Endothelial cell of umbilical vein (primary cell): Measurements from ENCODE around the gene PLA2R1. TPM values are rescaled to one million over a fixed set of nuclear protein-coding genes. Genes with fewer than 3 reads are reported as not detected.

ENCODE experiments used
- BruUV-seq: library from RNA; stranded (reverse); fragments of 400-500 nt; replicated peaks from 2 replicates; lab custom pipeline; 2021; lab: Mats Ljungman, UMichigan
- CTCF ChIA-PET: fragments of 300-600, 350-600 bp; sonication (Branson Sonifier 250); formaldehyde crosslinking; loops from one replicate; lab custom pipeline; 2021; ENCODE audit warnings: antibody characterized with exemption, inconsistent platforms; lab: Charles Lee
- POLR2A ChIA-PET: fragments of 300-600, 350-600 bp; sonication (Branson Sonifier 250); formaldehyde crosslinking; loops from one replicate; lab custom pipeline; 2021; ENCODE audit warnings: antibody characterized with exemption, inconsistent platforms; lab: Charles Lee
- DNase-seq: peaks from one replicate; pipeline ENCODE4 v3.0.0-alpha.2; 2011; ENCODE audit warnings: low read depth, low spot score
- FAIRE-seq: peaks from 2 replicates; lab custom pipeline; 2011; peaks lifted over from hg19 to GRCh38; lab: Jason Lieb, UNC
- H2AFZ ChIP-seq: 2 replicates; pipeline ENCODE4 v1.6.0; 2012; ENCODE audit warnings: low read depth, low read length, control low read depth, inconsistent platforms
- H3K27ac ChIP-seq: 2 replicates; pipeline ENCODE4 v1.5.1; 2011; ENCODE audit warnings: low read depth, mild to moderate bottlenecking, control low read depth, low read length, moderate library complexity; ENCODE audit not compliant: insufficient read depth
- H3K27me3 ChIP-seq, 2 experiments: 2 replicates each; pipeline versions ENCODE4 v1.6.0 to v1.6.1; 2011; ENCODE audit warnings: low read length in 2 of 2, mixed read lengths in 1 of 2; ENCODE audit not compliant: control insufficient read depth in 2 of 2, insufficient read depth in 2 of 2
- H3K36me3 ChIP-seq, 2 experiments: 2 replicates in 1 of 2; 3 replicates in 1 of 2; pipeline ENCODE4 v1.5.1; 2011; ENCODE audit warnings: low read length in 2 of 2, mild to moderate bottlenecking in 1 of 2, moderate library complexity in 1 of 2; ENCODE audit not compliant: control insufficient read depth in 2 of 2, insufficient read depth in 2 of 2; ENCODE audit errors: extremely low read depth in 1 of 2
- H3K4me1 ChIP-seq: 3 replicates; pipeline ENCODE4 v1.5.1; 2011; ENCODE audit warnings: mild to moderate bottlenecking, low read length; ENCODE audit not compliant: control insufficient read depth, insufficient read depth; ENCODE audit errors: extremely low read depth
- H3K4me2 ChIP-seq: 2 replicates; pipeline ENCODE4 v1.6.1; 2011; ENCODE audit warnings: low read length, control low read depth, mixed read lengths; ENCODE audit not compliant: insufficient read depth
- H3K4me3 ChIP-seq, 3 experiments: fragments of 200-600 bp in 1 of 3; sonication (generic), shearing (Covaris generic) in 1 of 3; replicated peaks in 1 of 3; 2 replicates each; pipeline ENCODE4 v1.5.1; 2011 to 2016; ENCODE audit warnings: control low read depth in 3 of 3, low read length in 3 of 3, mild to moderate bottlenecking in 2 of 3, inconsistent platforms in 1 of 3, low read depth in 1 of 3, moderate library complexity in 1 of 3; ENCODE audit not compliant: insufficient read depth in 1 of 3
- H3K79me2 ChIP-seq: 2 replicates; pipeline ENCODE4 v1.6.0; 2012; ENCODE audit warnings: low read length, inconsistent platforms; ENCODE audit not compliant: control insufficient read depth, insufficient read depth
- H3K9ac ChIP-seq: replicated peaks from 2 replicates; pipeline ENCODE3; 2011; ENCODE audit warnings: low read length, control low read depth; ENCODE audit not compliant: insufficient read depth; ENCODE audit errors: extremely low read depth
- H3K9me1 ChIP-seq: replicated peaks from 3 replicates; pipeline ENCODE4 v1.6.0; 2011; ENCODE audit warnings: mild to moderate bottlenecking, low read length; ENCODE audit not compliant: control insufficient read depth, insufficient read depth; ENCODE audit errors: extremely low read depth
- H3K9me3 ChIP-seq: replicated peaks from 2 replicates; pipeline ENCODE4 v1.5.1; 2012; ENCODE audit warnings: low read length, inconsistent platforms; ENCODE audit not compliant: control insufficient read depth, insufficient read depth
- H4K20me1 ChIP-seq: replicated peaks from 2 replicates; pipeline ENCODE3; 2011; ENCODE audit warnings: mild to moderate bottlenecking, low read length; ENCODE audit not compliant: control insufficient read depth, insufficient read depth; ENCODE audit errors: extremely low read depth
- EZH2 ChIP-seq: IDR thresholded peaks from 2 replicates; pipeline ENCODE4 v1.6.1; 2012; ENCODE audit warnings: borderline replicate concordance, low read depth, mild to moderate bottlenecking, moderate library complexity, low read length, inconsistent platforms; ENCODE audit not compliant: severe bottlenecking
- FOS ChIP-seq: IDR thresholded peaks from 2 replicates; pipeline ENCODE4 v1.6.1; 2011; ENCODE audit warnings: mild to moderate bottlenecking, low read length, moderate library complexity, borderline replicate concordance; ENCODE audit not compliant: insufficient read depth
- GATA2 ChIP-seq: IDR thresholded peaks from 2 replicates; pipeline ENCODE4 v1.7.0; 2011; ENCODE audit warnings: low read depth, mild to moderate bottlenecking, moderate library complexity, mixed read lengths, low read length; ENCODE audit not compliant: insufficient read length, insufficient read depth
- JUN ChIP-seq: IDR thresholded peaks from 2 replicates; pipeline ENCODE4 v1.6.1; 2011; ENCODE audit warnings: borderline replicate concordance, low read depth; ENCODE audit not compliant: insufficient read length, insufficient read depth
- POLR2A ChIP-seq: IDR thresholded peaks from 2 replicates; pipeline ENCODE4 v1.6.1; 2012; ENCODE audit warnings: low read depth, mild to moderate bottlenecking, control low read depth, low read length
- POLR2AphosphoS5 ChIP-seq: IDR thresholded peaks from 2 replicates; pipeline ENCODE4 v1.6.1; 2012; ENCODE audit warnings: low read depth, mild to moderate bottlenecking, control low read depth, low read length, moderate library complexity; ENCODE audit not compliant: insufficient read depth
- dilution Hi-C: fragments of 300-500 bp; cut with MboI; formaldehyde crosslinking; loops from one replicate; pipeline ENCODE4 v1.15.0; 2019; ENCODE audit warnings: low sequenced_read_pairs; ENCODE audit not compliant: extremely low pct_ligation_motif_present
- intact Hi-C: fragments of 100-400 bp; cut with micrococcal nuclease; formaldehyde crosslinking; loops from one replicate; pipeline ENCODE4 v1.10.0; 2022
- polyA plus RNA-seq, 4 experiments: library from polyadenylated mRNA; depleted of rRNA in 3 of 4; stranded (reverse) in 3 of 4; unstranded in 1 of 4; fragments of >200 nt; gene quantifications; 2 replicates each; pipeline versions ENCODE4 v1.2.1 to v1.2.3, GENCODE V29; 2011 to 2012; ENCODE audit warnings: missing spikeins in 1 of 4
- total RNA-seq: library from RNA; stranded (reverse); gene quantifications from 2 replicates; pipeline ENCODE4 v1.2.3, GENCODE V29; 2021
- TF ChIP-seq, protein P1 (sequence below), 2 donors: IDR thresholded peaks; 1 replicate in 1 of 2; 2 replicates in 1 of 2; pipeline ENCODE4 v1.5.1; 2011; ENCODE audit warnings: low read length in 2 of 2, mild to moderate bottlenecking in 2 of 2, moderate library complexity in 2 of 2, control low read depth in 1 of 2, inconsistent platforms in 1 of 2, low read depth in 1 of 2; ENCODE audit not compliant: insufficient read depth in 1 of 2; ENCODE audit errors: extremely low read depth in 1 of 2
- TF ChIP-seq, protein P2 (sequence below): IDR thresholded peaks from 2 replicates; pipeline ENCODE4 v1.6.1; 2011; ENCODE audit not compliant: insufficient read depth, insufficient read length

The PLA2R1 gene
- total and polyA plus RNA-seq, 2 donors (not counting 3 experiments of a cell fraction or from before 2014, with no cell fraction given) = 6.9 to 14.4 TPM

DNA sequence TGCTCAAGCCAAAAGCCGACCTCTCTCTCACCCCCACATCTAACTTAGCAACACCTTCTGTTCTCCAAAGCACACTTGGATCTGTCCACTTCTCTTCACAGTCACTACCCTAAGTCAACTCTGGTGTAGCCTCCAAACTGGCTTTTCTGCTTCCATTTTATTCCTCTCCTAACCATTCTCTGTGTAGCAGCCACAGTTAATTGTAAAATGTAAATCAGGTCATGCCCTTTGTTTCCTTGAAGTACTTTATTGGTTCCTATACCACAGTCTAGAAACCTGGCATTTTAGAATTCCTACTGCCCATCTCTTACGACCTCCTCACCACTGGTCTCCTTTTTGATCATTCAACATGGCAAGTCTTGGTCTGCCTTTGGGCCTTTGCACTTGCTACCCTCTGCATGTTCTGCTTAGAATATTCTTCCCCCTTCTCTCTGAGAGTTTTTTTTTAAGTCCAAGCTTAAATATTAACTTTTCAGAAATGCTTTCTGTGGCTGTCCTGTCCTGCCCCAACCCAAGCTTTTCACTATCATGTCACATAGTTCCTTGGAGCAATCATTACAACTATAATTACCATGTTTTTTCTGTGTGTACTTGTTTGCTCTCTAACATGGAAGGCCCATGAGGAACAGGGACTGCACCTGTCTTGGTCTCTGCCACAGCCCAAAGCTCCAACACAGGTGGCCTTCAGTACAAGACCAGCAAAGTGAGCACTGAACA, 42.9 kb downstream of the PLA2R1 start:
- TF ChIP-seq POLR2A (no peak), EZH2 (no peak), JUN (no peak), POLR2AphosphoS5 (no peak), GATA2 (no peak), FOS (no peak)
- TF ChIP-seq, protein P1, sequence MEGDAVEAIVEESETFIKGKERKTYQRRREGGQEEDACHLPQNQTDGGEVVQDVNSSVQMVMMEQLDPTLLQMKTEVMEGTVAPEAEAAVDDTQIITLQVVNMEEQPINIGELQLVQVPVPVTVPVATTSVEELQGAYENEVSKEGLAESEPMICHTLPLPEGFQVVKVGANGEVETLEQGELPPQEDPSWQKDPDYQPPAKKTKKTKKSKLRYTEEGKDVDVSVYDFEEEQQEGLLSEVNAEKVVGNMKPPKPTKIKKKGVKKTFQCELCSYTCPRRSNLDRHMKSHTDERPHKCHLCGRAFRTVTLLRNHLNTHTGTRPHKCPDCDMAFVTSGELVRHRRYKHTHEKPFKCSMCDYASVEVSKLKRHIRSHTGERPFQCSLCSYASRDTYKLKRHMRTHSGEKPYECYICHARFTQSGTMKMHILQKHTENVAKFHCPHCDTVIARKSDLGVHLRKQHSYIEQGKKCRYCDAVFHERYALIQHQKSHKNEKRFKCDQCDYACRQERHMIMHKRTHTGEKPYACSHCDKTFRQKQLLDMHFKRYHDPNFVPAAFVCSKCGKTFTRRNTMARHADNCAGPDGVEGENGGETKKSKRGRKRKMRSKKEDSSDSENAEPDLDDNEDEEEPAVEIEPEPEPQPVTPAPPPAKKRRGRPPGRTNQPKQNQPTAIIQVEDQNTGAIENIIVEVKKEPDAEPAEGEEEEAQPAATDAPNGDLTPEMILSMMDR (IDR thresholded peaks at IDR 0.05; ENCODE audit: extremely low read depth in 1 of 2, insufficient read depth in 1 of 2, low read depth in 1 of 2, low read length in 2 of 2) = no peak
- TF ChIP-seq, protein P2, sequence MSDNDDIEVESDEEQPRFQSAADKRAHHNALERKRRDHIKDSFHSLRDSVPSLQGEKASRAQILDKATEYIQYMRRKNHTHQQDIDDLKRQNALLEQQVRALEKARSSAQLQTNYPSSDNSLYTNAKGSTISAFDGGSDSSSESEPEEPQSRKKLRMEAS = no peak
- no peaks in the 10 kb centered on the region for H3K79me2 ChIP-seq
- H3K36me3 ChIP-seq = no peaks in the 10 kb centered on the region
- no peaks in the 10 kb centered on the region for H3K27me3 ChIP-seq
- ChIA-PET POLR2A (no interaction called here), CTCF (interaction anchor here (1.0 kb wide), 1 partner anchor 9 kb away, joined by 3 read pairs; no protein-coding TSS in a partner anchor)
- H3K4me3 ChIP-seq = no peak overlapping the region
- no peak for FAIRE-seq
- DNase-seq = no peak
- no peak overlapping the region for H3K27ac ChIP-seq
- no peaks in the 10 kb centered on the region for H4K20me1 ChIP-seq
- intact Hi-C loops (no loop called here), dilution Hi-C loops (no loop called here)
- no peak overlapping the region for H3K4me2 ChIP-seq
- no peak overlapping the region for H2AFZ ChIP-seq
- H3K4me1 ChIP-seq = no peaks in the 10 kb centered on the region
- no TSS peak for BruUV-seq
- no peaks in the 10 kb centered on the region for H3K9me3 ChIP-seq
- no peak overlapping the region for H3K9ac ChIP-seq
- no peaks in the 10 kb centered on the region for H3K9me1 ChIP-seq
